ENCODE data around the gene SCUBE3.

SCUBE3 gene

DNA sequence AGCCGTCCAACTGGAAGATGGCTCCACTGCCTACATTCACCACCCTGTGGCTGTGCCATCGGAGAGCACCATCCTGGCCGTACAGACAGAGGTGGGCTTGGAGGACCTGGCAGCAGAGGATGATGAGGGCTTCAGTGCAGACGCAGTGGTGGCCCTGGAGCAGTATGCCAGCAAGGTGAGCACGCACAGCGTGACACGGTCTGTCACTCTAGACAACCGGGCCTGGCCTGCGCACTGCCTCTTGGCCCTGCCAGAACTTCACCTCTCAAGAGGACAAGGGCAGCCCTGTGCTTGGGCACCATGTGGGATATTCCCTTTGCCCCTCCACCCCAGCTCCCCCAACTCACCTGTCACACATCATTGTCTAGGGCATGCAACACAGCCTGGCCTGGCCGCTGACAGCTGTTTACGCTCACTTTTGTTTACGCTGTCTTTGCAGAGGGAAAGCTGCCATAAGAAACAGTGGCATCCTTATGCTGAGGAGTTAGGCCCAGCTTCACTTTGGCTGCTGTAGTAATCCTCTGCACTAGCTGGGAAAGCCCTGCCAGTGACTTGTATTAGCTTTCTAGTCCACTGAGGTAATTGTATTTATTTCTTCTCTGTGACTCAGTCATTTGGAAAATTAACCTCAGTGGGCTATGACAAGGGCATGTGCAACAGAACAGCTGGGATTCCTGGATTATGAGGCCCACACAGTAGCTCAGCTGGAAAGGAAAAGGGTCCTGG is 74.1 kb downstream of the SCUBE3 start:
- Histone ChIP-seq H3K36me3 (ENCODE audit: low read length) (peaks cover 5% of the 10 kb centered on the region; the same call in 1 of the 2 replicates), H3K9ac (ENCODE audit: low read length) (no peak overlapping the region), H3K27me3 (ENCODE audit: low read length) (no peaks in the 10 kb centered on the region), H3K4me2 (ENCODE audit: low read depth, low read length, poor library complexity, severe bottlenecking) (no peak overlapping the region), H3F3A (ENCODE audit: insufficient read depth) (no peaks in the 10 kb centered on the region), H3K27ac (ENCODE audit: low read depth, low read length) (no peak overlapping the region), H3K4me3 (ENCODE audit: insufficient read depth, low read length, poor library complexity, severe bottlenecking) (no peak overlapping the region), H4K20me1 (ENCODE audit: low read depth, low read length) (no peaks in the 10 kb centered on the region), H3K9me3 (ENCODE audit: insufficient read depth, low read length) (no peaks in the 10 kb centered on the region), H2AFZ (ENCODE audit: low read depth, low read length, severe bottlenecking) (no peak overlapping the region), H3K79me2 (ENCODE audit: insufficient read depth, low read length) (no peaks in the 10 kb centered on the region), H3K9me2 (replicated peaks; ENCODE audit: insufficient read depth, low read length) (no peaks in the 10 kb centered on the region)
- TF ChIP-seq CTCF (IDR thresholded peaks at IDR 0.05; ENCODE audit: insufficient read depth, low read length, poor library complexity, severe bottlenecking) (no peak), EZH2phosphoT487 (conservative IDR thresholded peaks at IDR 0.05; ENCODE audit: low read length) (no peak)

DNA sequence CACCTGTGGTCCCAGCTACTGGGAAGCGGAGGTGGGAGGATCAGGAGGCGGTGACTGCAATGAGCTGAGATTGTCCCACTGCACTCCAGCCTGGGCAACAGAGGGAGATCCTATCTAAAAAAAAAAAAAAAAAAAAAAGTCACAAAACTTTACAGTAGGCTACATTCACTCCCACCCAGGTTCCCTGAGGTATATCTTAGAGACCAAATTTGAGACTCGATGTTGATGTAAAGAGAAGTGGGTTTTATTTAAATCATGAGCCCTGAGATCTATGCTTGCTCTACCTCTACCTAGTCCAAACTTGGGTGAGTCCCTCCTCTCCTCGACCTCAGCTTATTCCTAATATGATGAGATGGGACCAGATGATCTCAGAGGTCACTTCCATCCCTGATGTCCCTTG is 75.1 kb downstream of the SCUBE3 start:
- no peak overlapping the region for H2AFZ ChIP-seq (ENCODE audit: low read depth, low read length, severe bottlenecking)
- no peak overlapping the region for H3K9ac ChIP-seq (ENCODE audit: low read length)
- H3K9me3 ChIP-seq (ENCODE audit: insufficient read depth, low read length), result no peaks in the 10 kb centered on the region
- no peaks in the 10 kb centered on the region for H4K20me1 ChIP-seq (ENCODE audit: low read depth, low read length)
- no peaks in the 10 kb centered on the region for H3K9me2 ChIP-seq (replicated peaks; ENCODE audit: insufficient read depth, low read length)
- H3K27me3 ChIP-seq (ENCODE audit: low read length), result no peaks in the 10 kb centered on the region
- no peak overlapping the region for H3K4me3 ChIP-seq (ENCODE audit: insufficient read depth, low read length, poor library complexity, severe bottlenecking)
- no peaks in the 10 kb centered on the region for H3F3A ChIP-seq (ENCODE audit: insufficient read depth)
- H3K4me2 ChIP-seq (ENCODE audit: low read depth, low read length, poor library complexity, severe bottlenecking), result no peak overlapping the region
- H3K79me2 ChIP-seq (ENCODE audit: insufficient read depth, low read length), result no peaks in the 10 kb centered on the region
- H3K27ac ChIP-seq (ENCODE audit: low read depth, low read length), result no peak overlapping the region
- peaks cover 5% of the 10 kb centered on the region; the same call in 1 of the 2 replicates for H3K36me3 ChIP-seq (ENCODE audit: low read length)
- TF ChIP-seq EZH2phosphoT487 (conservative IDR thresholded peaks at IDR 0.05; ENCODE audit: low read length), result no peak
- no peak for TF ChIP-seq CTCF (IDR thresholded peaks at IDR 0.05; ENCODE audit: insufficient read depth, low read length, poor library complexity, severe bottlenecking)

DNA sequence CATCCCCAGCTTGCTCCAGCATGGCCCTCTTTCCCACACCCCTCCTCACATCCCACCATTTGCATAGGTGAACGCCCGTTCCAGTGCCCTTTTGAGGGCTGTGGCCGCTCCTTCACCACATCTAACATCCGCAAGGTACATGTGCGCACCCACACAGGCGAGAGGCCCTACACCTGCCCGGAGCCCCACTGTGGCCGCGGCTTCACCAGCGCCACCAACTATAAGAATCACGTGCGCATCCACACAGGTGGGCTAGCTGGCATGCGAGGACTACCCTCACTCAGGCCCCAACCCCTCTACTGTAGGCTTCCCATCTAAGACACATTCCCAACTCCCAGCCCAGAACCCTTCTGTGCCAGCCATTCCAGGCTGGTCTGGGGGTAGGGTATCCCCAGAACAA is 77.7 kb downstream of the SCUBE3 start:
- no peak overlapping the region for H3K4me2 ChIP-seq (ENCODE audit: low read depth, low read length, poor library complexity, severe bottlenecking)
- H2AFZ ChIP-seq (ENCODE audit: low read depth, low read length, severe bottlenecking), result no peak overlapping the region
- no peaks in the 10 kb centered on the region for H3F3A ChIP-seq (ENCODE audit: insufficient read depth)
- no peaks in the 10 kb centered on the region for H3K36me3 ChIP-seq (ENCODE audit: low read length)
- H3K9me3 ChIP-seq (ENCODE audit: insufficient read depth, low read length), result no peaks in the 10 kb centered on the region
- no peaks in the 10 kb centered on the region for H4K20me1 ChIP-seq (ENCODE audit: low read depth, low read length)
- H3K9me2 ChIP-seq (replicated peaks; ENCODE audit: insufficient read depth, low read length), result no peaks in the 10 kb centered on the region
- no peaks in the 10 kb centered on the region for H3K27me3 ChIP-seq (ENCODE audit: low read length)
- H3K27ac ChIP-seq (ENCODE audit: low read depth, low read length), result no peak overlapping the region
- H3K4me3 ChIP-seq (ENCODE audit: insufficient read depth, low read length, poor library complexity, severe bottlenecking), result no peak overlapping the region
- TF ChIP-seq EZH2phosphoT487 (conservative IDR thresholded peaks at IDR 0.05; ENCODE audit: low read length), result no peak
- no peak for TF ChIP-seq CTCF (IDR thresholded peaks at IDR 0.05; ENCODE audit: insufficient read depth, low read length, poor library complexity, severe bottlenecking)
- no peaks in the 10 kb centered on the region for H3K79me2 ChIP-seq (ENCODE audit: insufficient read depth, low read length)
- no peak overlapping the region for H3K9ac ChIP-seq (ENCODE audit: low read length)
